ENCODE results near the gene ODF2L. TPM values are rescaled to one million over a fixed set of nuclear protein-coding genes. Genes with fewer than 3 reads are reported as not detected.

ODF2L gene
- total RNA-seq, 1 experiment from 2014 or later = 27.3 TPM

- no peaks in the 10 kb centered on the region; a peak in 1 of 5 replicates for H3K9me3 Mint-ChIP-seq
- Histone ChIP-seq H3T11ph (ENCODE audit: low read length) (no peak overlapping the region), H2BK20ac (ENCODE audit: low read depth, low read length, poor library complexity, severe bottlenecking) (no peak overlapping the region), H3K18ac (ENCODE audit: insufficient read length, low read depth, low read length) (no peak overlapping the region), H3K23me2 (ENCODE audit: insufficient read length, low read depth, low read length, poor library complexity, severe bottlenecking) (no peaks in the 10 kb centered on the region), H3K14ac (ENCODE audit: insufficient read depth, low read length) (no peak overlapping the region), H3K4ac (ENCODE audit: low read depth, low read length) (no peak overlapping the region), H2AFZ (ENCODE audit: low read length) (no peak overlapping the region), H4K5ac (ENCODE audit: insufficient read length, low read depth, low read length) (no peak overlapping the region), H4K91ac (ENCODE audit: insufficient read length, low read depth, low read length) (no peak overlapping the region), H2BK5ac (ENCODE audit: insufficient read length, low read length) (no peak overlapping the region), H3K9me3 (ENCODE audit: control insufficient read depth, low read depth, low read length) (no peaks in the 10 kb centered on the region), H3K23ac (ENCODE audit: insufficient read length, low read depth, low read length) (no peak overlapping the region), H3K79me2 (ENCODE audit: insufficient read depth, low read length) (no peaks in the 10 kb centered on the region), H2BK15ac (ENCODE audit: low read depth, low read length) (no peak overlapping the region), H2AK5ac (ENCODE audit: insufficient read length, low read length) (no peak overlapping the region), H4K8ac (replicated peaks; ENCODE audit: insufficient read length, low read depth, low read length) (no peak overlapping the region), H3K79me1 (ENCODE audit: insufficient read depth, low read depth, low read length, poor library complexity, severe bottlenecking) (no peaks in the 10 kb centered on the region), H3K56ac (ENCODE audit: insufficient read length, low read depth, low read length) (no peak overlapping the region), H3K4me2 (ENCODE audit: insufficient read depth, insufficient read length, low read length) (no peak overlapping the region), H3K9ac (ENCODE audit: extremely low read depth, insufficient read length, low read length) (no peak overlapping the region), H3K27ac (ENCODE audit: insufficient read length, low read depth, low read length) (no peak overlapping the region), H3K4me1 (ENCODE audit: insufficient read depth, low read length) (no peaks in the 10 kb centered on the region), H2BK12ac (ENCODE audit: insufficient read length, low read depth, low read length) (no peak overlapping the region), H3K27me3 (ENCODE audit: insufficient read depth, low read length) (no peaks in the 10 kb centered on the region), H2BK120ac (ENCODE audit: low read depth, low read length, poor library complexity, severe bottlenecking) (no peak overlapping the region), H4K20me1 (ENCODE audit: control insufficient read depth, insufficient read depth, insufficient read length) (no peaks in the 10 kb centered on the region)
- H3K36me3 Mint-ChIP-seq (ENCODE audit: insufficient read depth in 1 of 3, low read depth in 3 of 3) = peaks cover 5 to 14% (median 9%) of the 10 kb centered on the region in 3 experiments; a peak in 6 of 7 replicates
- no peaks in the 10 kb centered on the region for H3K4me1 Mint-ChIP-seq
- H3K27me3 Mint-ChIP-seq (ENCODE audit: low read depth) = no peaks in the 10 kb centered on the region
- TF ChIP-seq CTCF (conservative IDR thresholded peaks at IDR 0.05) = no peak
- no peak overlapping the region; a peak in 1 of 7 replicates for H3K27ac Mint-ChIP-seq
- no peak overlapping the region for H3K4me3 Mint-ChIP-seq
- no peak for DNase-seq
Observed at GRCh38 chr1:86370601-86371022, 25.5 kb downstream of the ODF2L start.
